Stimulated activated naive CD8-positive, alpha-beta T cell treated with anti-CD3 and anti-CD28 coated beads, Interleukin-15, Interleukin-2, amounts not matched to agents 100 ng/mL and 50 ng/mL, for 24 hours (primary cell): ENCODE data around the gene ZBTB20.

ENCODE experiments used
- H3K27ac Mint-ChIP-seq: one replicate; pipeline ENCODE4 v1.8.0; 2021; ENCODE audit warnings: mild to moderate bottlenecking, mixed read lengths
- H3K27me3 Mint-ChIP-seq: one replicate; pipeline ENCODE4 v1.8.0; 2021; ENCODE audit warnings: mixed read lengths
- H3K36me3 Mint-ChIP-seq: one replicate; pipeline ENCODE4 v1.8.0; 2021; ENCODE audit warnings: low read depth, mixed read lengths
- H3K4me1 Mint-ChIP-seq: one replicate; pipeline ENCODE4 v1.8.0; 2021; ENCODE audit warnings: low read depth, mixed read lengths
- H3K4me3 Mint-ChIP-seq: one replicate; pipeline ENCODE4 v1.8.0; 2021; ENCODE audit warnings: mild to moderate bottlenecking, mixed read lengths
- H3K9me3 Mint-ChIP-seq: one replicate; pipeline ENCODE4 v1.8.0; 2021; ENCODE audit warnings: mixed read lengths

Gene ZBTB20

GRCh38 chr3:114572364-114573062 lies 574.6 kb downstream of the ZBTB20 start:
- Mint-ChIP-seq H3K27me3 (no peaks in the 10 kb centered on the region), H3K9me3 (no peaks in the 10 kb centered on the region), H3K4me1 (no peaks in the 10 kb centered on the region), H3K27ac (no peak overlapping the region), H3K4me3 (no peak overlapping the region), H3K36me3 (no peaks in the 10 kb centered on the region)

GRCh38 chr3:114571363-114571762 lies 575.7 kb downstream of the ZBTB20 start:
- Mint-ChIP-seq H3K4me3 (no peak overlapping the region), H3K36me3 (no peaks in the 10 kb centered on the region), H3K4me1 (peaks cover 9% of the 10 kb centered on the region), H3K9me3 (no peaks in the 10 kb centered on the region), H3K27me3 (no peaks in the 10 kb centered on the region), H3K27ac (no peak overlapping the region)

- Mint-ChIP-seq H3K36me3 (peaks cover 17% of the 10 kb centered on the region), H3K4me1 (peaks cover 14% of the 10 kb centered on the region), H3K27me3 (no peaks in the 10 kb centered on the region), H3K9me3 (peaks cover 8% of the 10 kb centered on the region), H3K27ac (no peak overlapping the region), H3K4me3 (no peak overlapping the region)
Observed at GRCh38 chr3:114569186-114569585, 577.9 kb downstream of the ZBTB20 start.

- Mint-ChIP-seq H3K27ac (no peak overlapping the region), H3K9me3 (peaks cover 8% of the 10 kb centered on the region)
Observed at GRCh38 chr3:114567771-114568170, 579.3 kb downstream of the ZBTB20 start.

GRCh38 chr3:114566767-114567166 lies 580.3 kb downstream of the ZBTB20 start:
- no peak overlapping the region for H3K27ac Mint-ChIP-seq
- no peaks in the 10 kb centered on the region for H3K27me3 Mint-ChIP-seq
- peaks cover 8% of the 10 kb centered on the region for H3K9me3 Mint-ChIP-seq
- H3K36me3 Mint-ChIP-seq, result peaks cover 22% of the 10 kb centered on the region
- peaks cover 14% of the 10 kb centered on the region for H3K4me1 Mint-ChIP-seq
- H3K4me3 Mint-ChIP-seq, result no peak overlapping the region

More at GRCh38 chr3:114567771-114568170, 579.3 kb downstream of the ZBTB20 start:
- Mint-ChIP-seq H3K27me3 (no peaks in the 10 kb centered on the region), H3K4me3 (no peak overlapping the region), H3K36me3 (peaks cover 20% of the 10 kb centered on the region), H3K4me1 (peaks cover 14% of the 10 kb centered on the region)

- H3K4me1 Mint-ChIP-seq, result peaks cover 14% of the 10 kb centered on the region
- peaks cover 8% of the 10 kb centered on the region for H3K9me3 Mint-ChIP-seq
- H3K4me3 Mint-ChIP-seq, result no peak overlapping the region
- H3K27me3 Mint-ChIP-seq, result no peaks in the 10 kb centered on the region
- H3K27ac Mint-ChIP-seq, result no peak overlapping the region
- H3K36me3 Mint-ChIP-seq, result peaks cover 22% of the 10 kb centered on the region
Observed at GRCh38 chr3:114566162-114566755, 580.8 kb downstream of the ZBTB20 start.

GRCh38 chr3:114565216-114565615 lies 581.9 kb downstream of the ZBTB20 start:
- Mint-ChIP-seq H3K36me3 (peaks cover 22% of the 10 kb centered on the region), H3K27ac (no peak overlapping the region)

GRCh38 chr3:114563720-114564119 lies 583.4 kb downstream of the ZBTB20 start:
- H3K27me3 Mint-ChIP-seq, result no peaks in the 10 kb centered on the region
- H3K27ac Mint-ChIP-seq, result no peak overlapping the region
- peaks cover 14% of the 10 kb centered on the region for H3K4me1 Mint-ChIP-seq
- peaks cover 22% of the 10 kb centered on the region for H3K36me3 Mint-ChIP-seq
- no peak overlapping the region for H3K4me3 Mint-ChIP-seq
- H3K9me3 Mint-ChIP-seq, result peaks cover 8% of the 10 kb centered on the region

More at GRCh38 chr3:114565216-114565615, 581.9 kb downstream of the ZBTB20 start:
- Mint-ChIP-seq H3K4me1 (peaks cover 14% of the 10 kb centered on the region), H3K9me3 (peaks cover 8% of the 10 kb centered on the region), H3K4me3 (no peak overlapping the region), H3K27me3 (no peaks in the 10 kb centered on the region)

- H3K9me3 Mint-ChIP-seq, result peaks cover 8% of the 10 kb centered on the region
- H3K27ac Mint-ChIP-seq, result no peak overlapping the region
- no peak overlapping the region for H3K4me3 Mint-ChIP-seq
- H3K27me3 Mint-ChIP-seq, result no peaks in the 10 kb centered on the region
- peaks cover 14% of the 10 kb centered on the region for H3K4me1 Mint-ChIP-seq
- peaks cover 22% of the 10 kb centered on the region for H3K36me3 Mint-ChIP-seq
Observed at GRCh38 chr3:114562557-114562956, 584.5 kb downstream of the ZBTB20 start.

GRCh38 chr3:114558271-114558670 lies 588.8 kb downstream of the ZBTB20 start:
- H3K9me3 Mint-ChIP-seq, result no peaks in the 10 kb centered on the region
- peaks cover 6% of the 10 kb centered on the region for H3K36me3 Mint-ChIP-seq
- no peaks in the 10 kb centered on the region for H3K4me1 Mint-ChIP-seq
- no peak overlapping the region for H3K4me3 Mint-ChIP-seq
- no peak overlapping the region for H3K27ac Mint-ChIP-seq
- H3K27me3 Mint-ChIP-seq, result no peaks in the 10 kb centered on the region

- no peak overlapping the region for H3K4me3 Mint-ChIP-seq
- no peaks in the 10 kb centered on the region for H3K9me3 Mint-ChIP-seq
- no peaks in the 10 kb centered on the region for H3K4me1 Mint-ChIP-seq
- H3K27ac Mint-ChIP-seq, result no peak overlapping the region
- H3K27me3 Mint-ChIP-seq, result no peaks in the 10 kb centered on the region
- H3K36me3 Mint-ChIP-seq, result peaks cover 6% of the 10 kb centered on the region
Observed at GRCh38 chr3:114557791-114558190, 589.3 kb downstream of the ZBTB20 start.

- H3K27me3 Mint-ChIP-seq, result no peaks in the 10 kb centered on the region
- no peak overlapping the region for H3K4me3 Mint-ChIP-seq
- no peaks in the 10 kb centered on the region for H3K9me3 Mint-ChIP-seq
- H3K4me1 Mint-ChIP-seq, result no peaks in the 10 kb centered on the region
- no peak overlapping the region for H3K27ac Mint-ChIP-seq
- peaks cover 3% of the 10 kb centered on the region for H3K36me3 Mint-ChIP-seq
Observed at GRCh38 chr3:114556657-114557213, 590.4 kb downstream of the ZBTB20 start.

GRCh38 chr3:114554731-114555130 lies 592.4 kb downstream of the ZBTB20 start:
- Mint-ChIP-seq H3K27ac (no peak overlapping the region), H3K9me3 (no peaks in the 10 kb centered on the region), H3K27me3 (no peaks in the 10 kb centered on the region), H3K4me3 (no peak overlapping the region), H3K36me3 (peaks cover 3% of the 10 kb centered on the region), H3K4me1 (no peaks in the 10 kb centered on the region)

- Mint-ChIP-seq H3K4me3 (no peak overlapping the region), H3K27ac (no peak overlapping the region), H3K4me1 (no peaks in the 10 kb centered on the region), H3K27me3 (no peaks in the 10 kb centered on the region), H3K36me3 (peaks cover 3% of the 10 kb centered on the region), H3K9me3 (no peaks in the 10 kb centered on the region)
Observed at GRCh38 chr3:114553949-114554593, 593.0 kb downstream of the ZBTB20 start.

GRCh38 chr3:114552527-114552812 lies 594.6 kb downstream of the ZBTB20 start:
- H3K4me3 Mint-ChIP-seq, result no peak overlapping the region
- no peaks in the 10 kb centered on the region for H3K4me1 Mint-ChIP-seq
- no peaks in the 10 kb centered on the region for H3K27me3 Mint-ChIP-seq
- no peak overlapping the region for H3K27ac Mint-ChIP-seq
- peaks cover 3% of the 10 kb centered on the region for H3K36me3 Mint-ChIP-seq
- no peaks in the 10 kb centered on the region for H3K9me3 Mint-ChIP-seq
